ENCODE measurements around the gene RBM26.
"Not testable (repeated sequence)": the region's sequence is repeated elsewhere in the genome, so short reads cannot be mapped to it uniquely, and the experiment has no call there.

RBM26 gene

DNA sequence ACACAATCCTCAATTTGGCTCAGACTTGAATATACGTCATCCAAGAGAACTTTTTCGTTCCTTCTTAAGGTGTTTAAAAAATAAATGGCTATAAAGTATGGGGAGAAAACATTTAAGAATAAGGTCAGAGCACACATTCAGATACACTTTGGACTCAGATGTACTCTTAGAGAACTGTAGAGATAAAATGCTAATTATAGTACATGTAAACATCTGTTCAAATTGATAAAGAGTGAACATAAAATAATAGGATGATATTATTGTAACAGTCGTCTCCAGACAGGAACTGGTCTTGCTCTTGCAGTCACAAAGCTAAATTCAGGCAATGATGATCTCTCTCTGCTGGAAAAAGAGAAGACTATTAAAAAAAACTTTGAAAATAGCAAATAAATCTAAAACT lies 91.4 kb downstream of the RBM26 start:
- DNase-seq, result no peak

DNA sequence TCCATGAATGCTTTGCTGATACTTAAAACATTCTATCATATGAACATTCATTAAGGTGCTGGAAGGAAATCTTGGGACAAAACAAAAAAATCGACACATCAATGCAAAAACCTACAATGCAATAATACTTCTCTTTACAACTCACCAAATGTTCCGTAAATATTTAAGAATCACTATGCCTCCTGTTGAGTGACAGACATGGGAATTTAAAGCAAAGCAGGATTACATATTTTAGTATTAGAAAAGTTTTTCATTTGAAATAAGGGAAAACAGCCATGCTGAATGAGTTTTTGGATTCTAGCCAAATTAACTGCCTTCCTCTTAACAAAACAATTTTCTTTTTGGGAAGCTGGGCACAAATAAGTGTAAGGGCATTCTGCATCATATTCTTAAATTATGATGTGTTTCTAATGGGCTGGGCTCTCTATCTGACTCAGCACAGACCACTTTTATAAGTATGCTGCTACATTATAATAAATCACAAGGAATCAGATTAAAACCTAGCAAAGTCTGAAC lies 93.7 kb downstream of the RBM26 start:
- no peak for DNase-seq

DNA sequence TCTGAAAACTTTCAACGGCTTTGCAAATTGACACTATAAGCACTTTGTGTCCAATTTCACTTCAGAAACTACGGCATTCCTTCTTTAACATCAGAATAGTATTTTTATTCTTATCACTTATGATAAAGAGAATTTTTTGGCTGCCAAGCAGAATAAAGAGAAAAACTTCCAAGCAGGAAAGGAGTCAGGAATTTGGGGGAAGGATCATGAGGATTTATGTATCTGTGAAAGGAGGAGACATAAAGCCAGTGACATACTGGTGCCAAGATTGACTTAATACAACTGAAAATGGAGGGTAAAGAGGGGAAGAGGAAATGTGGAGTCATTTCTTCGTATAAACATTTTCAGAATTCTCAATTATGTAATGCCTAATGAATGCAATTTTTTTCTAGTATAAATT lies 94.7 kb downstream of the RBM26 start:
- no peak for DNase-seq

DNA sequence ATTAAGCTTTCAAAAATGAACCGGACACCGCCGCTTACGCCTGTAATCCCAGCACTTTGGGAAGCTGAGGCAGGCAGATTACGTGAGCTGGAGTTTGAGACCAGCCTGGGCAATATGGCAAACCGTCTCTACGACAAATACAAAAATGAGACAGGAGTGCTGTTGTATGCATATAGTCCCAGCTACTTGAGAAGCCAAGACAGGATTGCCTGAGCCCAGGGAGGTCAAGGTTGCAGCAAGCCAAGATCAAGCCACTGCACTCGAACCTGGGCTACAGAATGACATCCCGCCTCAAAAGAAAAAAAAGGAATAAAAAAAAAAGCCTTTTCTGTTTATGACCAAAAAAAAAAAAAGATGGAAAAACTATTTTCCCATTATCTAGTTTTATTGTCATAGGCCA lies 96.4 kb downstream of the RBM26 start:
- no peak for DNase-seq

DNA sequence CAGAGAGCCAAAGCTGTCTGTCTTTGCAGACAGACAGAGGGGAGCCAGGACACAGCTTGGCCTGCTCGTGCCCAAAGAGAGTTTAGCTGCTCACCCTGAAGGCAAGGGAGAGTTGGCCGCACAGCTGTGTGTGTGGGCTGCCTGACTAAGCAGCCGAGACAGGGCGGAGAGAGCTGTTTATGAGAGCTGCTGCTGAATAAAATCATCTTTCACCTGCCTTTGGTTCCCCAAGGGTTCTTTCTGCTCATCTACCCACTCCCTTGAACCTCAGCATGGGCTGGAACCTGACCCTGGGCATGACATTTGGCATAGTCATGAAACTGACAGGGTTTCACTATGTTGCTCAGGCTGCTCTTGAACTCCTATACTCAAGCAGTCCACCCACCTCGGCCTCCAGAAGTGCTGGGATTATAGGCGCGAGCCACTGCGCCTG lies 98.2 kb downstream of the RBM26 start:
- DNase-seq, result peak; percentile 40

DNA sequence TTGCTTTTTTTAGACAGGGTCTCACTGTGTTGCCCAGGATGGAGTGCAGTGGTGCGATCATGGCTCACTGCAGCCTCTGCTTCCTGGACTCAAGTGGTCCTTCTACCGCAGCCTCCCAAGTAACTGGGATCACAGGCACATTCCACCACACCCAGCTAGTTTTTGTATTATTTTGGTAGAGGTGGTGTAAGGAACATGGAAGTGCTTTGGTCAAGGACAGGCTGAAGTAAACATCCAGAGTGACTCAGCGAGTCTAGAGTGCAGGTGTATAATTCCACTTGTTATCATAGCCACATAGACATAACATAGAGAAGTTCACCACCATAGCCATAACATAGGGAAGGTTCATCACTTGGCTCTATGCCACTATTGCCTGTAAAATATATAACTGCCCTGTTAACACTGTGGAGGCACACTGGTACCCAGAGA lies 98.6 kb downstream of the RBM26 start:
- DNase-seq, result no peak

DNA sequence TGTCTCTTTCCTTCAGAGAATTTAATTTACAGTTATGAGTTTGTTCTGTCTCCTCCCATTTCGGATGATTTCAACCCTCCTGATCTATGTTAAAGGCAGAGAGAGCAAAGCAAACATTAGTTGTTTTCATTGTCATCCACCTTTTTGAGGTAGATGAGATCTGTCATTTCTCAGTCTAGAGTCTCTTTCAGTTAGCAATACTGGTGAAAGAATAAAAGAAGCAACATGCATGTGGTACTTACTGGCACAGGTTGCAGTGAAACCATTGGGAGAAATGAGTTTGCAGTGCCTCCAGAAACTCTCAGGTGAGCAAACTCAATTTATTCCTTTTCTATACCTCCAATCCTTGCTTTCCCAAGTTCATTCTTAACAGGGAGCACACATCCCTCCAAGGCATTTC lies 99.4 kb downstream of the RBM26 start:
- no peak for DNase-seq

DNA sequence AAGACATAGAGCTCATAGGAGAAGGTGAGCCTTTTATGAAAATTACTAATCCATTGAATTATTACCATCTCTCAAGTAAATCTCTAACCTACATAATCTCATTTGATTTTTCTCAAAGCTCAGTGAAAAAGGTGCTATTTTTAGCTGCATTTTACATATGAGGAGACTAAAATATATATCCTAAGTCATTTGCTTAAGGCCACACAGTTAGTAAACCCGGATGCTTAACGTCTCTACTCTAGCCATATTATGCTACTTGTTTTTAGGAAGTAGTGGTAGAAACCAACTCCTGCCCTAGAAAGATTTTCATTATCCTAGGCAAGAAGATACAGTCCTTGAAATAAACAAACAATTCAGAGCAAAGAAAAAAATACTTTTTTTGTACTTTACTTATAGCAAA lies 108.9 kb downstream of the RBM26 start:
- DNase-seq, result no peak

DNA sequence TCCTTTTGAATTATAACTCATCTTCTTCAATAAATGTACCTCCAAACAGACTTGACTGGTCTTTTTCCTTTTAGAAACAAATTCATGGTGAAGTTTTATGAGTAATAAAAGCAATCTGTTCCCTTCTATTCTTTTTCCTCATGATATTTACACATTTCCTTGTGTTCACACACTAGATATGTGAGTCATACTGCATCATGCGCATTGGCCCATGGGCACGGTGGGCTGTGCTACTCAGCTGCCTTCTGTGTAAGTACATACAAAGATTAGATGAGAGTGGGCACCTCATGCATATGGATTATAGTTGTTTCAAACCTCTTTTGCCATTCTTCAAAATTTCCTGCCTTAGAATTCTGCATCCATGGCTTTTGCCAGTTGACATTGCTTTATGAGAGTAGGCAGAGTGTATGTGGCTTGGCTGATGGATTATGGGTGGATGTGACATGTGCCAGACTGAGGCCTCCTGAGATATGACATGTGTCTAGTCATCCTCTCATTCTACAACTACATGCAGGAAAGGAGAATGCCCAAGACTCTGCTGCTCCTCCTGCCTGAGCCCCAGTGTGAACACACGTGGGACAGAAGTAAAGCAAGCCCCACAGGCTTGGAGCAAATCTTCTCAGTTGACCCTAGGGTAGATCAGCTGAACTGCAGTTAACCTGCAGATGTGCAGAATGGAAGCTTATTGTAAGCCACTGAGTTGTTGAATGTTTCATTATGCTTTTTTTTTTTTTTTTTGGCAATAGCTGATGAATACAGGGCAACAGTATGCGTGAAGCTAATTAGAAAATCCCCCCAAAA lies 109.9 kb downstream of the RBM26 start:
- no peak for DNase-seq

DNA sequence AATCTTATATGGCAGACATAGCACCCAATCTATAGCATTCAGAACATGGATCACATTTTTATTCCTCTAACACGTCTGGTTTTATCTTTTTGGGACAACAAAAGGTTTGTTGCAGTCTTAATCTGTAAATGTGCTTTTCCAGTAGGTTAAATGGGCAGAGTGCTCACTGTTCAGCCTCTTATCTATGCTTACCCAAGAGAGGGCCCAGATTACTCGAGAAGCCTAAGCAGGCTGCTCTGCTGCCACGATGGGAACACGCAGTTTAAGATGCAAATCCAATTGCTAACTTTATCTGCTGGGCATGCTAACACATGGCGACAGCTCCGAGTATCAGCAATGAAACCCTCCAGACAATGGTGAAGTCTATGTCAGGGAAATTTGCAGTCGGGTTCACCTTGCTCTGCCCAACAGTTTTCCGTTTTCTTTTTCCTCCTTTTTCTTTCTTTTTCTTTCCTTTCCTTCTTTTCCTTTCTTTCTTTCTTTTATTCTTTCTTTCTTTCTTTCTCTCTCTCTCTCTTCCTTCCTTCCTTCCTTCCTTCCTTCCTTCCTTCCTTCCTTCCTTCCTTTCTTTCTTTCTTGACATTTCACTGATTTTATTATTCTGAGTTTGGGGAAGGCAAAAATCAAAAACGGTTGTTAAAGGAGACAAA lies 115.3 kb downstream of the RBM26 start:
- DNase-seq, result no peak

DNA sequence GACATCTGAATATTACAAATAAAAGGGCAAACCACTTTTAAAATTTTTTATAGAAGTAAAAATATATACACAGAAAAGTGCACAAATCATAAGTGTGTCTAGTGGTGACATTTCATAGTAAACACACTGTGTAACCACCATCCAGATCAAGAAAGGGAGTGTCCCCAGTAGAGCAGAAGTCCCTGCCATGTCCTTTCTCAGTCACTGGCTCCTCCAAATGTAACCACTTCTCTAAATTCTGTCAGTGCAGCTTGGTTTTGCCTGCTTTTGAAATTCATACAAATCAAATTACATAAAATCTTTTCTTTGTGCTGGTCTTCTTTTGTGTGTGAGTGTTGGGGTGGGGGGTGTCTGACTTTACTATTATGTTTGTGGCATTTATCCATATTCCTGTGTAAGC lies 116.5 kb downstream of the RBM26 start:
- DNase-seq, result no peak

DNA sequence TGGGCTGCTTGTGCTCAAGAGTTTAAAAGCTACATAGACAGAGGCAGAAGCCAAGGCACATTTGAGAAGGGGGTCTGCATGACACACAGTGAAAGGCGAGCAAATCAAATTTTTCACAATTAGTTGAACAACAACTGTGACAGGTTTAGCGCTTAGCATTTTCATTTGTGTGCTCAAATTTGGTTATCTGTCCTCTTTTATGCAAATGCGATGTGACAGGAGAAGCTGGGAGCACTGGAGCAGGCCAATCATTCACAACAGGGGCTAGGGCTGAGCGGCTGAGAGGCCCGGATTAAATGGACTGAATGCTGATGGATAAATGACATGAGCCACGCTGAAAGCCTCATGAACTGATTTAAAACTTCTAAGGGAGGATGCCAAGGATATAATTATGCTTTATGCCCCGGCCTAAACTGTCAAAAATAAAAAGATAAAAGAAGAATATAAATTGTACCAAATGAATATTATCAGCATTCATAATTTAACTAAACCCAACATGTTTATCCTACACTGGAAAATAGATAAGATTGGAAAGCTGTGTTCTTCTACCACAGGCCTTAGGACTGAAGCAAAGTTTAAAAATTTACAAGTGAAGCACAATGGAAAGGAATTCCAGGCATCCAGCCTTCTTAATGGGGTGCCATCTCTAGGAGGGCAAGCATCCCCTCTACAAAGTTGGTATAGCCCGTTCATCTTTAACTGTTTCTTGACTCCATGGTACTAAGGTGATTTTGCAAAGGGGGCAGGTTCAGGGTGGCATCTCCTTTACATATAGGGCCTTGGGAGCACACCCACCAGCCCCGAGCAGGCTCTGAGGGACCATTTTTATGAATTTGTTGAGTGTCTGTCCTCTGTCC lies 117.9 kb downstream of the RBM26 start:
- DNase-seq, result no peak

DNA sequence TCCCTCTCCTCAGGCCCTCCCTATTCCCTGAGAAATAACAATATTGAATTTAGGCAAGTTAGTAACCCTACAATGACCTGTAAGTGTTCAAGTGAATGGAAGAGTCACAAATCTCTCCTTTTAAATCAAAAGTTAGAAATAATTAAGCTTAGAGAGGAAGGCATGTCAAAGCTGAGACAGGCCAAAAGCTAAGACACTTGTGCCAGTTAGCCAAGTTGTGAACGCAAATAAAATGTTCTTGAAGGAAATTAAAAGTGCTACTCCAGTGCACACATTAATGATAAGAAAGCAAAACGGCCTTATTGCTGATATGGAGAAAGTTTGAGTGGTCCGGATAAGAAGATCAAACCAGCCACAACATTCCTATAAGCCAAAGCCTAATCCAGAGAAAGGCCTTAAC lies 120.9 kb downstream of the RBM26 start:
- DNase-seq, result no peak

DNA sequence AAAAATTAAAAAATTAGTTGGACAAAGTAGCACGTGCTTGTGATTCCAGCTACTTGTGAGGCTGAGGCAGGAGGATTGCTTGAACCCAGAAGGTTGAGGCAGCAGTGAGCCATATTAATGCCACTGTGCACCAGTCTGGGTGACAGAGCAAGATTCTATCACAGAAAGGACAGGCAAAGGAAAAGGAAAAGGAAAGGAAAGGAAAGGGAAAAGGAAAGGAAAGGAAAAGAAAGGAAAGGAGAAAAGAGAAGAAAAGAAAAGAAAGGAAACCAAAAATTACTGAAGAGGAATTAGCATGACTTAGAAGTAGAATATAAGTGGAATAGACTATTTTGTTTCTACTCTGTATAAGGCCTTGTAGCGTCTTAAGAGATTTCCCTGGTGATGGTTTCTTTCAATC lies 122.3 kb downstream of the RBM26 start:
- no peak for DNase-seq

DNA sequence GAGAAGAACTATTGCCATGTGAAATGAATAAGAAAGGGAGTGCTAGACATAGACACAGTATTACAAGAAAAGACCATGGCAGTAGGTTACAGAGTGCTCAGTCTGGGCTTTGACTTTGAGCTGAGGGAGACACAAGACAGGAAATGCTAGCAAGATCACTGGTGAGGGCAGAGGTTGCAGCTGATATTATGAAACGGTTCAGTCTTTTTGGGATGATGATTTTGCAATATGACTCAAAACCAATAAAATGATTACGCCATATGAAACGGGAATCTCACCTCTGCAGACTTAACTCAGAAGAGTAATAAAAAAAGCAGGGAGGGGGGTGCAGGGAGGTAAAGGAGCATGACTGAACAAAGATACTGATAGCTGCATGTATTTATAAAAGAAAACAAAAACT lies 123.1 kb downstream of the RBM26 start:
- DNase-seq, result no peak

DNA sequence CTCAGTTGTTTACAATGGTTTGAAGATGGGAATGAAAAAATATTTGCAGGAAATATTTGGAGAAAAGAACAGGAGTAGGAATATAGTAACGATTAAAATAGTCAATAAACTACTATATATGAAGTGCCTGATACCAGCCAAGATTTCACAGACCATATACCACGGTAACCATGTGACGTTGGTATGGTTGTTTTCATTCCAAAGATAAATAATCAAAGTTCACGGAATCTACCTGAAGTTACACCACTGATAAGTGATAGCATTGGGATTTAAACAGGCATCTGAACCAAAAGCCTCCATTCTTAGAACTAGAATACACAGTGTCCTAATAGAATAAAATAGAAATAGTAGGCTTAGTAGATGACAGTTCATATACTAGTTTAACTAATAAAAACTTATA lies 123.5 kb downstream of the RBM26 start:
- no peak for DNase-seq

DNA sequence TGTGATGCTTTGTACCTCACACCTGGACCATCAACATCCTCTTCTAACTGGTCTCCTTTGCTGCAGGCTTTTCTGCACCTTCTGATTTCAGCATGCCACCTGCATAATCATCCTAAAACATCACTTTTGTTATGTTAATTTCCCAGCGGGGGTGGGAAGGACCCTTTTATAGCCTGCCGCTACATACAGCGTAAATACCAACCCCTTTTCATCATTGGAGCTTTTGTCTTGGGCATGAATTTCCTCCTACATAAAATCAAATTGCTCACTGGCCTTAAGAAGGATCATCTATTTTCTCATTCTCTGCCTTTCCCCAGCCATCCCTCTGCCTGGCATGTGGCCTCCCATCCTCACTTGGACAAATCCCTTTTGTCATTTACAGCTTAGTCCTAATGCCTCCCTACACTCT lies 124.7 kb downstream of the RBM26 start:
- no peak for DNase-seq

DNA sequence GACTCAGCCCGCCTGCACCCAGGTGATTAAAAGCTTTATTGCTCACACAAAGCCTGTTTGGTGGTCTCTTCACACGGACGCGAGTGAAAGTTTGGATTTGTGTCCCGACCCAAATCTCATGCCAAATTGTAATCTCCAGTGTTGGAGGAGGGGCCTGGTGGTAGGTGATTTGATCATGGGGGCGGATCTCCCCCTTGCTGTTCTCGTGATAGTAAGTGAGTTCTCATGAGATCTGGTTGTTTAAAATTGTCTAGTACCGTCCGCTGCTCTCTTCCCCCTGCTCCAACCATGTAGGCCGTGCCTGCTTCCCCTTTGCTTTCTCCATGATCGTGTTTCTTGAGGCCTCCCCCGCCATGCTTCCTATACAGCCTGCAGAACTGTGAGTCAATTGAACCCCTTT lies 126.3 kb downstream of the RBM26 start:
- DNase-seq, result not testable (repeated sequence)

DNA sequence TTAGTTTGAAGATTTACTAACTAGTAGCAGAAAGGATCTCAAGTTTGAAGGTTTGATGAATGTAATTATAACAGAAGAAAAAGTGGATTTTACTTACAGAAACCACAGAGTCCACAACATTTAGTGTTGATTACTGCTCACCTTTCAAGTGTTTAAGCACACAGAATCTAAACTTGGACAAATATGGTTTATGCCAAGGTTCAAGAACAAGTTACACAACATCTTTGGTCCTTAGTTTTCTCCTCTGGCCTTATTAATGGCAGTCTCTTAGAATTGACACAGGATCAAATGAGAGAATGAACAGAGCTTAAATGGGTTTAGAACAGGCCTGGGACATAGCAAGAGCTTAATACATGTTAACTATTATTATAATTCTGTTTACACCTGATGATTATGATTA lies 133.0 kb downstream of the RBM26 start:
- no peak for DNase-seq

DNA sequence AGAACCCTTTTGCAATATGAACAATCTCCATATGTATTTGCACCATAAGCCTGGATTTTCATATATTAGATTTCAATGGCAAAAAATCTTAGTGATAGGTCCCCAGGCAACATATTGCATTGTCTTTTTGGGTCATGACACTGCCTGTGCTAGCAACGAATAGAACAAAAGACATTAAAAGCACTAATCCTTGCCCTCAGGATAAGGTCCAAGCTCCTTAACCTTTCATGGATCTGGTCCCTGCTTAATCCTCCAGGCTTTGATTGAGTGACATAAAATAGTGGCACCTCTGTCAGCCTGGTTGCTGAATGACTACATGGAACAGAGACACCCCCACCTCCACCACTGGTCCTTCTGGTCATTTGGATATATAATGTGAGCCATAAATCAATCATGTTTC lies 134.4 kb downstream of the RBM26 start:
- no peak for DNase-seq

DNA sequence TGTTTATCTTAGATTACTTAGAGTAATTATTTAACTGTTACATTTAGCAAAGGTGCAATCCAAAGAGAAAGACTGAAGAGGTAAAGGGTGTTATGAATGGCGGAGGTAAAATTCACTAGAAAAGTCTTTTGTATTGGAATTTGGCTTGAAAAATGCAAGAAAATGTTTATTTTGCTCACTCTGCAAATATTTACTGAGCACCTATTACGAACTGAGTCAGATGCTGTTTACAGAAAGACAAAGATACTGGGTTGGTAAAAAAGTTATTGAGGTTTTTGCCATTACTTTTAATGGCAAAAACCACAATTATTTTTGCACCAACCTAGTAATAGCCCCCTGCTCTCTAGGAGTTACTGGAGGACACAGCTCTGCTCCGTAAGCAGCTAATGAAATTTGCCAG lies 135.2 kb downstream of the RBM26 start:
- DNase-seq, result no peak
